ENCODE data around the gene PLEKHH3. TPM values are rescaled to one million over a fixed set of nuclear protein-coding genes. Genes with fewer than 3 reads are reported as not detected.
A peak's percentile ranks its signal among the peaks of the same experiment; 100 is the strongest.

The PLEKHH3 gene
- total and polyA plus RNA-seq, 2 experiments from 2014 or later: 20.5 to 33.7 TPM

GRCh38 chr17:42659079-42659931 lies 17.5 kb downstream of the PLEKHH3 start, which contains the start of gene TUBG2:
TSS of gene TUBG2 (plus strand) at chr17:42659284. CDS start at chr17:42659504, 220 bp downstream.
- 1% methylated on average over 57 of the region's 59 CpGs for WGBS (ENCODE audit: low lambda C conversion rate, missing lambda C conversion rate)
- Histone ChIP-seq H3K27me3 (no peaks in the 10 kb centered on the region), H3K27ac (peak within 1 kb of the TSS; percentile 80), H3K9me3 (ENCODE audit: low read depth) (no peaks in the 10 kb centered on the region), H2AFZ (peak within 1 kb of the TSS; percentile 93), H3K4me1 (ENCODE audit: insufficient read depth) (peaks cover 13% of the 10 kb centered on the region), H4K20me1 (ENCODE audit: insufficient read depth, poor library complexity, severe bottlenecking) (no peaks in the 10 kb centered on the region), H3K79me2 (peaks cover 7% of the 10 kb centered on the region), H3K9me2 (replicated peaks; ENCODE audit: insufficient read depth) (no peaks in the 10 kb centered on the region), H3K4me2 (peak within 1 kb of the TSS; percentile 93), H3K4me3 (peak within 1 kb of the TSS; percentile 53), H3K36me3 (replicated peaks; ENCODE audit: insufficient read depth, low read depth) (no peaks in the 10 kb centered on the region)
- DNase-seq (ENCODE audit: low spot score): peak; percentile 95
- TF ChIP-seq EZH2 (IDR thresholded peaks at IDR 0.05; ENCODE audit: borderline replicate concordance) (no peak), EZH2phosphoT487 (IDR thresholded peaks at IDR 0.05; ENCODE audit: low read depth, severe bottlenecking, unreplicated experiment) (no peak), CTCF (IDR thresholded peaks at IDR 0.05; ENCODE audit: poor library complexity) (no peak)

DNA sequence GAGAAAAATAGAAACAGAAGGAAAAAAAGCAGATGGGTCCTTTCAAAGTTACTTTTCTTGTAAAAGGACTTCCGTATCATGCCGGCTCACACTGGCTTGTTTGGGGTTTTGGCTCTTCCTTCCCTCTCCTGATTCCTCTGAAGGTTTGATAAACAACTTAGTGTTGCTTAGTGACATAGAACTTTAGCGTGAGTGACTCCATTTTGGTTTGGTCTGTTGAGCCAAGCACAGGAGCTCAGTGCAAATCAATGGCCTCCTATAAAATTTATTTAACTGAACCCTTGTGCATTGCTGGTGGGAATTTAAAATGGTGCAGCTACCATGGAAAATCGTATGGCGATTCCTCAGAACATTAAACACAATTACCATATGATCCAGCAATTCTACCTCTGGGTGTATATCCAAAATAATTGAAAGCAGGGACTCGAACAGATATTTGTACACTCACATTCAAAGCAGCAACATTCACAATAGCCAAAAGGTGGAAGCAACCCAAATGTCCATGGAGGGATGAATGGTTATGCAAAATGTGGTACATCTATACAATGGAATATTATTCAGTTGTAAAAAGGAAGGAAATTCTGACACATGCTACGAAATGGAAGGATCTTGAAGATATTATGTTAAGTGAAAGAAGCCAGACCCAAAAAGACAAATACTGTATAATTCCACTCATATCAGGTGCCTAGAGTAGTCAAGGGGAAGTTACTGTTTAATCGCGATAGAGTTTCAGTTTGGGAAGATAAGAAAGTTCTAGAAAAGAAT lies 18.8 kb downstream of the PLEKHH3 start:
- WGBS (ENCODE audit: low lambda C conversion rate, missing lambda C conversion rate): 92% methylated on average over 9 of the region's 9 CpGs
- Histone ChIP-seq H3K4me3 (no peak overlapping the region), H3K9me2 (replicated peaks; ENCODE audit: insufficient read depth) (no peaks in the 10 kb centered on the region), H4K20me1 (ENCODE audit: insufficient read depth, poor library complexity, severe bottlenecking) (no peaks in the 10 kb centered on the region), H3K4me1 (ENCODE audit: insufficient read depth) (peaks cover 17% of the 10 kb centered on the region), H3K27ac (no peak overlapping the region), H3K4me2 (no peak overlapping the region), H2AFZ (no peak overlapping the region), H3K9me3 (ENCODE audit: low read depth) (no peaks in the 10 kb centered on the region), H3K79me2 (peaks cover 7% of the 10 kb centered on the region), H3K27me3 (no peaks in the 10 kb centered on the region), H3K36me3 (replicated peaks; ENCODE audit: insufficient read depth, low read depth) (no peaks in the 10 kb centered on the region)
- TF ChIP-seq EZH2 (IDR thresholded peaks at IDR 0.05; ENCODE audit: borderline replicate concordance): no peak
- DNase-seq (ENCODE audit: low spot score): no peak

- WGBS (ENCODE audit: low lambda C conversion rate, missing lambda C conversion rate): 61% methylated on average over 2 of the region's 2 CpGs
- no peaks in the 10 kb centered on the region for H3K36me3 ChIP-seq (replicated peaks; ENCODE audit: insufficient read depth, low read depth)
Measured at GRCh38 chr17:42655528-42655927, 21.3 kb downstream of the PLEKHH3 start.

More at GRCh38 chr17:42655528-42655927, 21.3 kb downstream of the PLEKHH3 start:
- no peaks in the 10 kb centered on the region for H4K20me1 ChIP-seq (ENCODE audit: insufficient read depth, poor library complexity, severe bottlenecking)
- H3K9me2 ChIP-seq (replicated peaks; ENCODE audit: insufficient read depth): no peaks in the 10 kb centered on the region
- no peak overlapping the region for H3K4me2 ChIP-seq
- TF ChIP-seq EZH2 (IDR thresholded peaks at IDR 0.05; ENCODE audit: borderline replicate concordance) (no peak), EZH2phosphoT487 (IDR thresholded peaks at IDR 0.05; ENCODE audit: low read depth, severe bottlenecking, unreplicated experiment) (no peak), CTCF (IDR thresholded peaks at IDR 0.05; ENCODE audit: poor library complexity) (no peak)
- H3K27ac ChIP-seq: no peak overlapping the region
- DNase-seq (ENCODE audit: low spot score): no peak
- H3K4me1 ChIP-seq (ENCODE audit: insufficient read depth): peaks cover 12% of the 10 kb centered on the region
- H3K27me3 ChIP-seq: no peaks in the 10 kb centered on the region
- no peak overlapping the region for H2AFZ ChIP-seq
- H3K9me3 ChIP-seq (ENCODE audit: low read depth): no peaks in the 10 kb centered on the region
- no peak overlapping the region for H3K4me3 ChIP-seq
- H3K79me2 ChIP-seq: peaks cover 3% of the 10 kb centered on the region
